Retinal pigment epithelial cell (primary cell): ENCODE data around the gene ARHGAP4.

ENCODE experiments used
- DNase-seq: peaks from one replicate; pipeline ENCODE4 v3.0.0-alpha.2; 2010; ENCODE audit warnings: low read depth
- H3K4me3 ChIP-seq: 2 replicates; pipeline ENCODE4 v1.5.1; 2011; ENCODE audit warnings: mild to moderate bottlenecking, low read length, control low read depth, moderate library complexity
- TF ChIP-seq, protein P1 (sequence below): conservative IDR thresholded peaks from 2 replicates; pipeline ENCODE4 v1.5.1; 2011; ENCODE audit warnings: low read depth, low read length, control low read depth, inconsistent platforms

Gene ARHGAP4

GRCh38 chrX:153889123-153889522, 36.9 kb downstream of the ARHGAP4 start:
- TF ChIP-seq, protein P1, sequence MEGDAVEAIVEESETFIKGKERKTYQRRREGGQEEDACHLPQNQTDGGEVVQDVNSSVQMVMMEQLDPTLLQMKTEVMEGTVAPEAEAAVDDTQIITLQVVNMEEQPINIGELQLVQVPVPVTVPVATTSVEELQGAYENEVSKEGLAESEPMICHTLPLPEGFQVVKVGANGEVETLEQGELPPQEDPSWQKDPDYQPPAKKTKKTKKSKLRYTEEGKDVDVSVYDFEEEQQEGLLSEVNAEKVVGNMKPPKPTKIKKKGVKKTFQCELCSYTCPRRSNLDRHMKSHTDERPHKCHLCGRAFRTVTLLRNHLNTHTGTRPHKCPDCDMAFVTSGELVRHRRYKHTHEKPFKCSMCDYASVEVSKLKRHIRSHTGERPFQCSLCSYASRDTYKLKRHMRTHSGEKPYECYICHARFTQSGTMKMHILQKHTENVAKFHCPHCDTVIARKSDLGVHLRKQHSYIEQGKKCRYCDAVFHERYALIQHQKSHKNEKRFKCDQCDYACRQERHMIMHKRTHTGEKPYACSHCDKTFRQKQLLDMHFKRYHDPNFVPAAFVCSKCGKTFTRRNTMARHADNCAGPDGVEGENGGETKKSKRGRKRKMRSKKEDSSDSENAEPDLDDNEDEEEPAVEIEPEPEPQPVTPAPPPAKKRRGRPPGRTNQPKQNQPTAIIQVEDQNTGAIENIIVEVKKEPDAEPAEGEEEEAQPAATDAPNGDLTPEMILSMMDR: no peak
- H3K4me3 ChIP-seq: no peak overlapping the region
- DNase-seq: no peak

DNA sequence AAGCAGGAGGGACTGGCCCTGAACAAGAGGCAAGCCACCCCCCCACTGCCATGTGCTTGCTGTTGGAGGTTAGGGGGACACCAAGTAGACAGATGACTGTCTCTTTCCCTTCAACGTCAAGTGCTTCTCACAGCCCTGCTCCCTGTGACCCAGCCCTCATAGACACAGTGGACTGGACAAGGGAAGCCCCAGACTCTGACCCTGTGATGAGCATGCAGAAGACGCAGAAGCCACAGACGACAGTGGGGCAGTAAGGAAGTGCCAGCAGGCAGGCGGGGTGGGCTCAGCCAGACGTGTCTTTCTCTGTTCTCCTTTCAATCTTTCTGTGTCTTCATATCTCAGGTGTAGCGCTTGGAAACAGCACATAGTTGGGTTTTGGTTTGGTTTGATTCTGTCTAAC, 37.7 kb downstream of the ARHGAP4 start:
- TF ChIP-seq, protein P1: no peak
- H3K4me3 ChIP-seq: no peak overlapping the region
- no peak for DNase-seq

DNA sequence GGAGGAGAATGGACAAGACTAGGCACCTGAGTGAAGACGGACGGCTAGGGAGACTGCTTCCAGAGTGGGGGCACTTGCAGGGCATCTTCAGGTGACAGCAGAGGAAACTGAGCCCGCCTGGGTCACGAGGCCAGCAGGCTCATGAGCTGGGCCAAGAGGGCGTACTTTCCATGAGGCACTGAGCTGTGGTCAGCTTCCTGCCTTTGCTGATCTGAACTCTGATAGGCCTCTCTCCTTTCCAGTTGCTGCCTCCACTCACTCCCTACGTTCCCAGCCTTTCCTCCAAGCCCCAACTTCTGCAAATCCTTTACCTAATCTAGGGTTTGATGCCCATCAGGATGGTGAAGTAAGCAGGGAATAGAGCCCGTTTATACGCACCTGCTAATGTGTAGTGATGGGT, 38.7 kb downstream of the ARHGAP4 start:
- TF ChIP-seq, protein P1: no peak
- H3K4me3 ChIP-seq: no peak overlapping the region
- DNase-seq: no peak

GRCh38 chrX:153886915-153887314, 39.1 kb downstream of the ARHGAP4 start:
- H3K4me3 ChIP-seq: no peak overlapping the region
- no peak for DNase-seq
- TF ChIP-seq, protein P1: no peak

- DNase-seq: no peak
Observed at GRCh38 chrX:153885968-153886903, 39.8 kb downstream of the ARHGAP4 start, which contains the start of gene L1CAM. Gene L1CAM (minus strand): TSS chrX:153886173. CDS start chrX:153875836, 10,337 bp downstream.

DNA sequence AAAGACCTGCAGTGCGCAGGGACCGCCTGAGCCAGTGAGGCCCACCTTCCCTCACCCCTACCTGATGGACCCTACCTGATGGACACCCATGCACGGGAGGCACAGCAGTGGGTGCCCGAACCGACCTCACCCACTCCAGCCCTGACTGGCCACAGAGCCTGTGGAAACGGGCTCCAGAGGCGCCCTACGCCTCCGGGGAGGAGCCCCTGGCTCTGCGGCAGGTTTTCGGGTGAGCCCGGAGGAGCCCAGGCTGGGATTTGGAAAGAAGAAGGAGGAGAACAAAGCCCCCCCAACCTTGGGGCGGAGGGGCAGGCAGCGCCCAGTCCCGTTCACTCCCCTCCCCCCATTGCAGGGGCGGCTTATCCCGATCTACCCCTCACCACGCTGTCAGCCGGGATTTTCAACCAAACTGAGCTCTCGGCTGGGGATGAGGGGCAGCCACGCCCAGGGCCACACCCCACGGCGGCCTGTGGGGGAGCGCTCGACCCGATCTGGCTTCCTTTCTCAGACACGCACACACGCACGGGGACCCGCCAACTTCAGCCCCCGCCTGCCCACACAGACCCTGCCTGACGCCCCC, 40.8 kb downstream of the ARHGAP4 start:
- TF ChIP-seq, protein P1: no peak
- H3K4me3 ChIP-seq: no peak overlapping the region

More at GRCh38 chrX:153885968-153886903, 39.8 kb downstream of the ARHGAP4 start, which contains the start of gene L1CAM:
- no peak within 1 kb of the TSS for H3K4me3 ChIP-seq
- TF ChIP-seq, protein P1: no peak

More for the DNA sequence above, 40.8 kb downstream of the ARHGAP4 start:
- DNase-seq: no peak
